ENCODE data around the gene FAM83E.

Gene FAM83E

DNA sequence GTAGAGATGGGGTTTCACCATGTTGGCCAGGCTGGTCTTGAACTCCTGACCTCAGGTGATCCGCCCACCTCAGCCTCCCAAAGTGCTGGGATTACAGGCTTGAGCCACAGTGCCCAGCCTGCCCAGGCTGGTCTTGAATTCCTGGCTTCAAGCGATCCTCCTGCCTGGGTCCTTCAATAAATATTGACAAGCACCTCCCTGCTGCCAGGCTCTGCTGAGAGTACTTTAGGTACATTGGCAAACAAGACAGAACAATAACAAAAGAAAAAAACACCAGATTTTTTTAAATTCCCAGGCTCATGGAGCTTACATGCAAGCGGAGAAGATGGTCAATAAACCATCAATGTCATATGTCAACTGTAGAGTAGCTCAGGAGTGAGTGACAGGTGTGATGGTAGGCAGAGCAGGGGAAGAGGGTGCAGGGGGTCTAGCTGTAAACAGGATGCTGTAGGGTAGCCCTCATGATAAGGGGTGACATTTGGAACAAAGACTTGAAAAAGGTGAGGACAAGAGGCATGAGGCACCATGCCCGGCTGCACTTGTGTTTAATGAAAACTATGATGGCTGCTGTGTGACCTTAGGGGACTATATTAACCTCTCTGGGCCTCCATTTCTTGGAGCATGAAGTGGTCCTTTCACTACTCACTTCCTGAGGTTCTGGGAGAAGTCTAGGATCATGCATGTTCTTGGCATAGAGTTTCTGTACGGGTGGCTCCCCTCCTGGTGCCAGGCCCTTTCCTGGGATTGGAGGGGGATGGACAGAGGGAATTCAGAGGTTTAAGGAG lies 43.3 kb downstream of the FAM83E start:
- ChIA-PET CTCF (interaction anchor here (0.6 to 4.6 kb wide), 3 partner anchors 13 to 87 kb away, joined by 3 to 23 read pairs (median 7); no protein-coding TSS in a partner anchor), POLR2A (no interaction called here)
- TF ChIP-seq CTCF (IDR thresholded peaks at IDR 0.05; ENCODE audit: insufficient read depth, low read length, missing control alignments) = no peak
- H3K4me3 ChIP-seq (ENCODE audit: low read depth, low read length) = no peak overlapping the region
- no peak for DNase-seq (ENCODE audit: low read depth, low spot score)

- POLR2A ChIA-PET = no interaction called here
- TF ChIP-seq CTCF (IDR thresholded peaks at IDR 0.05; ENCODE audit: insufficient read depth, low read length, missing control alignments) = no peak
- H3K4me3 ChIP-seq (ENCODE audit: low read depth, low read length) = no peak overlapping the region
- no peak for DNase-seq (ENCODE audit: low read depth, low spot score)
- CTCF ChIA-PET = interaction anchor here (1.0 to 4.6 kb wide), 4 partner anchors 14 to 178 kb away, joined by 3 to 23 read pairs (median 5); partner anchors contain the start of gene KDELR1
These were observed 45.1 kb downstream of the FAM83E start for GRCh38 chr19:48569814-48570213.

DNA sequence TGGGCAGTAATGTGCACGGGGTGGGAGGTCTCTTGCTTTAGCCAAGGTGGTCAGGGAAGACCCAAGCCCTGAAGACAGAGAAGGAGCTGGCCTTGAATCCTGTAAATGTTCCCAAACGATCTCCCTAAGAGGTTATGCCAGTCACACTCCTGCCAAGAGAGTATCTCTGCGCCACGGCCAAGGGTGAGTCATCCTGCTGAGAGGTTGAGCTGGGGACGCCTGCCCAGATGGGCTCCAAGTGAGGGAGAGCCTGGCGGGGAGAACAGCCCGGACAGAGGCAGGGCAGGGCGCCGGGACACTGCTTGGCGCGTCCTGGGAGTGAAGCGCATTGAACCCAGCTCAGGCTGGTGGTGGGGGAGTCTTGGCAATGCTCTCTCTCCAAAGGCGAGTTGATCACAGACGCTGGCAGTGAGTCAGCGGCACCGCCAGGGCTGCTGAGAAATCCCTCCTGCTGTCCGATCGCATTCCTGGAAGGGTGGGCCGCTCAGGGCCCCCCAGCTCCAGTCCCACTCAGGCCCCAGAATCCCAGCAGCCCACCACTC lies 46.5 kb downstream of the FAM83E start:
- ChIA-PET CTCF (interaction anchor here (0.7 to 4.6 kb wide), 6 partner anchors 14 to 79 kb away, joined by 3 to 23 read pairs (median 5); no protein-coding TSS in a partner anchor), POLR2A (interaction anchor here (0.6 to 1.0 kb wide), 2 partner anchors 46 to 313 kb away, joined by 3 to 5 read pairs; no protein-coding TSS in a partner anchor)
- H3K4me3 ChIP-seq (ENCODE audit: low read depth, low read length) = peak overlapping the region; percentile 15

GRCh38 chr19:48565090-48565489 lies 49.8 kb downstream of the FAM83E start:
- ChIA-PET POLR2A (no interaction called here), CTCF (interaction anchor here (1.8 kb wide), 1 partner anchor 12 kb away, joined by 3 read pairs; no protein-coding TSS in a partner anchor)
- no peak for TF ChIP-seq CTCF (IDR thresholded peaks at IDR 0.05; ENCODE audit: insufficient read depth, low read length, missing control alignments)
- H3K4me3 ChIP-seq (ENCODE audit: low read depth, low read length) = no peak overlapping the region
- DNase-seq (ENCODE audit: low read depth, low spot score) = no peak

More for the DNA sequence above, 46.5 kb downstream of the FAM83E start:
- TF ChIP-seq CTCF (IDR thresholded peaks at IDR 0.05; ENCODE audit: insufficient read depth, low read length, missing control alignments) = no peak
- DNase-seq (ENCODE audit: low read depth, low spot score) = no peak

Data from AG04449 (cell line).